DMS114 treated with DMSO at 0.1 percent for 48 hours (cell line): ENCODE measurements around the gene DENND2A.
A peak's percentile ranks its signal among the peaks of the same experiment; 100 is the strongest.
"Not testable (repeated sequence)": the region's sequence is repeated elsewhere in the genome, so short reads cannot be mapped to it uniquely, and the experiment has no call there.

ENCODE experiments used
- DNase-seq: peaks from one replicate; lab custom pipeline; 2025; ENCODE audit not compliant: unreplicated experiment; lab: John Stamatoyannopoulos, UW

Gene DENND2A

DNA sequence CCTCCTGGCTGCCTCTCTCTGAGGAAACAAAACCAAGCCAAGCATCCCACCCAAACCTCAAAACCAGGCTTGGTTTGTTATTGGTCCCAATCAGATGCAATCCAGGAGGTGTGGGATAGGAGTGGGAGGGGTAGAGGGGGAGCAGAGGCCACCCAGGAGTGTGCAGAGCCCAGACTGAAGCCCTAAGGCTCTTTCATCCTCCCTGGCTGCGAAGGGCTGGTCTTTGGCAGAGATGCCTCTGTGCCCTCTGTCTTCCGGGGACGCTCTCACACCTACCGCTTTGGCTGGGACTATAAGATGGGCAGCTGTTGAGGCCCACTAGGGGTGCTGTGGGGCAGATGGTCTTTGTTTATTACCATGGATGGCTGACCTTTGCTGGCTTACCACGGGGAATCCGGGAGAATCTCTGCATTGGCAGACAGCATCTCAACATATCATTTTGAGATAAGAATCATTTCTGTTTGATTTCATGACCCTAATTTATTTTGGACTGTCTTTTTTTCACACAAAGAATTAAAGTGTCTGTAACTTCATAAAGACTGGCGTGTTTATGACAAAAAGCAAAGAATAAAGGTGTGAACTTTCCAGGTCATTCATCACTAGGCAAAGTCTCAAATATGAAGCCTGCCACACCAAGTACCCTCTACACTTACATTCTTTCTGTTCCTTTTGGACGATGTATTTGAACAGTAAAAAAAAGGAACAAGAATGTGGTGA is 6.5 kb upstream of the DENND2A start:
- peak; percentile 33 for DNase-seq

DNA sequence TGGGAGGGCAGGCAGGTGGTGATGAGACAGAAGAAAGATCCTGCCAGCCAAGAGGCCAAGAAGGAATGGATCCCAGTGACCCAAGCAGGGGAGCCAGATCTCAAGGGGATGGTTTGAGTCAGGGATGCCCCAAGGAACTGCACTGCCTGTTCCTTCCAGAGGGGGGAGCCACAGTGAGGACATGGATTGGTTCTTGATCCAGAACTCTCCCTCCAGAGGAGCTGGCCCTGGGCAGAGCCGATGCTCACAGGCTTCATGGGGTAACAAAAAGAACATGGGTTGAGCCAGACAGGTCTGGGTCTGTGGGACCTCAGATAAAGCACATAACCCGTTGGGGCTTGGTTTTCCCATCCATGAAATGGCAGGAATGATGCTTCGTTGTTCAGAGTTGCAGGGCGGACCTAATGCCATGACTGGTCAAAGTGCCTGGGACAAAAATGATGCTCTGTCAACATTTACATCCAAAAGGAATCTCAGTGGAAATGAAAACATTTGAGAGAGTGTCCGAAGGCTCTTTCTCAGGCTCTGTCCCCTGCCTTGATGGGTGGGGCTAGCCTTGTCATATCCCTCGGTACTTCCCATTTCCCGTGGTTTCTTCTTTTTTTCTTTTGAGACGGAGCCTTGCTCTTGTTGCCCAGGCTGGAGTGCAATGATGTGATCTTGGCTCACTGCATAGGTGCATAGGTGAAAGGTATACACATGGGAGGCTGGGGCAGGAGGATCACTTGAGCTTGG is 4.7 kb upstream of the DENND2A start:
- DNase-seq, result no peak

DNA sequence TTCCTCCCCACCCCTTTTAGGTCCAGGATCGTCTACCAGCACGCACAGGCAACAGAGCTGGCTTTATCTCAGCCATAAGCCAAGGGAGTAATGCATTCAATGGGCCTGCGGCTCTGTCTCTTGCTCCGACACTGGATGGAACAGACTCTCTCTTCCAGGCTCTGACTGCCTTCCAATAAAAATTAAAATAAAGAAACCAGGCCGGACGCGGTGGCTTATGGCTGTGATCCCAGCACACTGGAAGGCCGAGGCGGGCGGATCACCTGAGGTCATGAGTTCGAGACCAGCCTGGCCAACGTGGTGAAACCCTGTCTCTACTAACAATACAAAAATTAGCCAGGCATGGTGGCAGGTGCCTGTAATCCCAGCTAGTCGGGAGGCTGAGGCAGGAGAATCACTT is 4.1 kb upstream of the DENND2A start:
- not testable (repeated sequence) for DNase-seq

DNA sequence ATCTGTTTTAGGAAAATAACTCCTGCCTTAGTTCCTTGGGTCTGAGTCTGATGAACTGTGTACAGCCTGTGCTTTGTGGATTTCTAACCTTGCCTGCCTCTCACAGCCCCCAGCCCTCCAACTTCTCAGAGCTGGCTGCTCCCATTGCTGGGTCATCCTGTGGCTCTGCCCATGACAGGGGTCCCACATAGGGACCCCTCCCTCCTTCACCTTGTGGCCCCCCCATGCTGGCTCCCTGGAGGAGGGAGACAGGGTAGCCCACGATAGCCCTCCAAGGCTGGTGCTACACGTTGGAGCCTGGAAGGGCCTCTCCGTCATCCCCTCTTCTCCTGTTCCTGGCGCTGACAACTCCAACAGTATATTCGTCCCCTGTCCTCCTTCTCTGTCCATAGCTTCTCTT is 2.8 kb upstream of the DENND2A start:
- DNase-seq, result no peak

DNA sequence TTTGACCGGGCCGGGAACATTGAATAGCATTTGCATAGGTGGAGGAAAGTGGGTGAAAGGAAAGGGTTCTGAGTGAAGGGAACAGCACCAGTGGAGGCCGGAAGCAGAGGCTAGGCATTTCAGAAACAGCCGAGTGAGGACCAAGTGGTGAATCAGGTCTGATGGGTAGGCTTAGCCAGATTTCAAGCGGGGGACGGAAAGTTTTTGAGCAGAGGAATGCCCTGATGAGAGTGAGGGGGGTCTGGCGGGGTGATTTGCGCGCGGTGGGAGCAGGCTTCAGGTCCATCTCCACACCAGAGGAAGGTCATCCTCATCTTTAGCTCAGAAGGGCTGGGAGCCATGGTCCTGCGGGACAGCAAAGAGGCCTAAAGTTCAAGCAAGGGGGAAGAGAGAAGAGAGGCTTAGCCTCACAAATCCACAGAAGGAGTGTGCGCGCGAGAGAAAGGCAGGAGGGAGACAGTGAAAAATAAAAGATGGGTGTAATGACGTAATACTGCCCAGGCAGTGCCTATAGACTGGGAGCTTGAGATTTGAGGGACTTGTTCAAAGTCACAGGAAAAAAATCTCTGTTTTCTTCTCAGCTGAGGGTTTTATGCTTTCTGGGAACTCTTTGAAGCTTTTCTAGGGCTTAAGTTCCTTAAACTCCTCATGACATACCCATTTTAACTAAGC is 1.0 kb upstream of the DENND2A start:
- no peak for DNase-seq

DNA sequence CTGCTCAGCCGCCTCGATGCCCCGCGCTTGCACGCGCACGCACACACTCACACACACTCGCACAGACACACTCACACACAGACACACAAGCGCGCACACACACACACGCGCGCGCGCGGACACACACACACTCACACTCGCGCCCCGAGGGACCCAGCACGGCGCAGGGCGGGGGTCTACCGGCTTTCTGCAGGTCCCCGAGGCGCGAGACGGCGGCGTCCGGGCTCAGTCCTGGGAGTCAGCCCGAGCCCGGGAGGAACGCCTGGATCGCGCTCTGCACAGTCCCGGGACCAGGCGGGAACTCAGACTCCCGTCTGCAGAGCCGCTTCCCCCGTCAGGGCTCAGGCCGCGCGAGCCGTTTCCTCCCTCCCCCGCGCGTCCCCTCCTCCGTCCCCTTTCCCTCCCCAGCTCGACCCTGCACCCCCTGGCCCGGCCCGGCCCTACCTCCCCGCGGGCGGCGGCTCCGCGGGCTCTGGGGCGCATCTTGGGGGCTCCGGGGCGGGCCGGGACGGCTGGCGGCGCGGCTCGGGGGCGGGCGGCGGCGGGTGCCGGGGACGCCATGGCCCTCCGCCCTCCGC is 464 bp downstream of the DENND2A start:
- no peak for DNase-seq

DNA sequence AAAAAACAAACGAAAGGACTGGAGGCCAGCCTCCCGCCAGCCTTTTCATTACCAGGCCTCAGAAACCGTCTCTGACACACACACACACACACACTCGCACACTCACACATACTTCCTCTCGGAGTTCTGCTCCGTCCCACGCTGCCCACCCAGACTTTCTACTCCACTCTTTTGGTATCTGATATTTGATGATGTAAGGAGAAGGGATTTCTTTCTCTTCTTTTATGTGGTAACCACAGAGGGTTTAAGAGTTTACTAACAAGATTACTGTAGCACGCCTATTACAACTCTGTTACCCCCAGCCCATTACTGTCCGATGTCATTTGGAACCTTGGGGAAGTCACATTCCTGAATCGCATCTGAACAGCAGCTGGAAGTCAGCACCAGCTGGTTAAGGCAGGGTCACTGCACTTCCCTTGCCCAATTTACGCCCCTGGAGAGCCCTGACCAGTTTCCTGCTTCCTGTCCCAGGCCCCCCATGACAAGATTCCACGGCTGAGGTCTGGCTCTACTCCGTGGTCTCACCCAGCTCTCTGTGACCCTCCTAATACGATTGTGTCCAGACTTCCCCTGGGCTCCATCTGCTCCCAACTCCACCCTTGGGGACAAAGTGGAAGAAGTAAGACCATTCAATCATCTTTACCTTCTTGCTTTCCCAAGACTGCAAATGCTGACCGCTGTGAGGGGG is 1.1 kb downstream of the DENND2A start:
- no peak for DNase-seq

DNA sequence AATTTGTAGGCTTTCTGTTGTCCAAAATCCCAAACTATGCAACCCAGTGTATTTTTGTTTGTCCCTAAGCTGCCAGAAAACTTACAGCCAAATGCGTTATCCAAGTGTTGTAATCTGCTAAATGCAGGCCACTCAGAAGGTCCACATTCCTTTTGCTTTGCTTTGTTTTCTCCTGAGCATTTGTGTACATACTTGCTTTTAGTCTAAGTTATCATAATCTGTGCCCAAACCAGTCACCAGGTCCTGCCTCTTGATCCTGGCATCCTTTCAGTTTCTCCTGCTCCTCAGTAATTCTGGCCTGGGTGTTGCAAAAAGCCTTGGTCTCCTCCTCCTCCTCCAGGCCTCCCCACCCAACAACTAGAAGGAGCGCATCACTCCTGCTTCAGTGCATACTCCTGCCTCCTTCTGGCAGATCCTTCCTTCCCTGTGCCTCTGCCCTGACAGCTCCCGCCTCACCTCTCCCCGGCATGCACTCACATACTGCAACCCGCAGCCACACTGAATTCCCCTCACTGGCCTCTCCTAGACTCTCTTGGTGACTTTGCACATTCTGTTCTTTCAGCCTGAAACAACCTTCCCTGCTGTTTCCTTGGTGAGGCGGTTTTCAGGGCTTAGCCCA is 2.3 kb downstream of the DENND2A start:
- DNase-seq, result no peak

DNA sequence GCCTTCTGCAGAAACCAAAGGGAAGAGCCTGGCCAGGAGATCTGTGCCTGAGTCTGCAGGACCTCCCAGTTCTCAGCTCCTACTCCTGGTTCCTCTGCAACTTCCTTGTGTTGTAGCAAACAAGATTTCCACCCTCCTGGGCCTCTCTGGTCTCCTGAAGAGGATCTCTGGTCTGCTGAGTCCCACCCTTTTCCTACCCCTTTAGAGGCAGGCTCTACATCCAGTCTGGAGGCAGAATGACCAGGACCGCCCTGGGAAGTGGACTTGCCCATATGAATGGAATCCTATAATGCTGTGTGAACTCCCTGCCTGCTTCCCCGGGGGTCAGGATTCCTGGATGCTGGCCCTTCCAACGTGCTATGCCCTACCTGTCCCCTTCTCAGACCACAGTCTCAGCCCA is 3.2 kb downstream of the DENND2A start:
- DNase-seq, result no peak

DNA sequence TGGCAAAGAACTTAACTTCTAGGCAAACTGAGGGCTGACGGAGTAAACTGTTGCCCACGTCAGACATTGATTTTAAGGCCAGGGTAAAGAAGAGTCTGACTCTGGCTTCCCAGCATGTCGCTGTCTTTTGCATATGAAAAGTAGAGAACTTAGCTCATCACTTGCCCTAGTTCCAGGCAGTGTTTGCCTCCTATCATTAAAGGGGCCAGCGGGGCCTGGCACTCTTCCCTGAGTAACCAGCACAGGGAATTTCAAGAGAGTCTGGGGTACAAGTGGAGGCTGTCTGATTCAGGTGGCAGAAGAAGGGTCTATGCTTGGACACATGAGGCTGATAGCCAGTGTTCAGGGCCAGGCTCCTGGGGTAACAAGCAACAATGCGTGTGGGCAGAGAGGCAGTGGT is 4.8 kb downstream of the DENND2A start:
- no peak for DNase-seq

DNA sequence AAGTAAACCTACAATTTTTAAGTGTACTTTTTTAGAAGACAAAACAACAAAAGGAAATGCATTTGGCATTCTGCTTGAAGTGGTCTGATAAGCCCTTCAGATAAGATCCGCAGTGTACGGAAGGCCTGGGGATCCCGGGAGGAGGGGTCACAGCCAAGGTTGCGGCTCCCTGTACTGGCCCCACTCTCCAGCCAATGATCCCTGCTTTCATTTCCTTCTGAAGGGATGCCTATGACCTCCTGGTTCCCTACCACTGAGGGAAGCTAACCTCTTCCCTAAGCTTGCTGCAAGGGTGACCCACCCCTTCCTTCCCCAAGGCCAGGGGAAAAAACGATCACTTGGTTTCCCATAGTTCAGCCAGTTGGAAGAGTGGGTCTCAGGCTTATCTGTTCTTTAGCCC is 5.3 kb downstream of the DENND2A start:
- DNase-seq, result no peak

DNA sequence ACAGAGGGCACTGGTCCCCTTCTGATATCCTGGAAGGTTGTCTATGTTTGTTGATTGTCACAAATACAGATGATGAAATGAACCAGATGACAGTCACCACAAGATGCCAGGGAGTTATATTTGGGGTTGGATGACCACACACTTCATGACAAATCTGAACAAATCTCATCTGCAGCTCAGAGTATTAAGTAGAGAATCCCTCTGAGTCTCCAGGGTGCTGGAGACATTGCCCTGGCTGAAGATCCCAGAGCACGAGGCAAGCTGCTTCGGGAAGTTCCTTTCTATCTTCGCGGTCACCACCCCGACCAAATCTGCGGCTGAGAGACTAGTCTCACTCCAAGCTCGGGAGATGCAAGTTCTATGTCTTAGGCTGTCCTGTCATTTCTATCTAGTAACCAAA is 9.0 kb downstream of the DENND2A start:
- DNase-seq, result no peak

DNA sequence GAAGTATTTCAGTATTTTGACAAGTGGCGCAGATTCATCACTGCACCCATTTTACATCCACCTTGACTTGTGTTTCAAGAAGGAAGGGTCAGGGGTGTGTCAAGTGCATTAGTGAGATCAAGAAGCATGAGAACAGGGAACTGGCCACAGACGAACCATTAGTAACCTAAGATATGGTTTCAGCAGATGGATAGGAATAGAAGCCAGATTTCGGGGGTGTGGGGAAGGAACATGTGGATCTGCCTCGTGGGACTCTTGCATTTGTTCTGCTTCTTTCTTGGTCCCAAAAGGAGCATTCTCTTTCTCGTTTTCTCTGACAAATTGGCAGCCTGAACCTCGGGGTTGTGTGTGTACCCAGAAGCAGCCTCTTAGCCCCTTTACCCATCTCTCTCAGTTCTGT is 9.6 kb downstream of the DENND2A start:
- no peak for DNase-seq

DNA sequence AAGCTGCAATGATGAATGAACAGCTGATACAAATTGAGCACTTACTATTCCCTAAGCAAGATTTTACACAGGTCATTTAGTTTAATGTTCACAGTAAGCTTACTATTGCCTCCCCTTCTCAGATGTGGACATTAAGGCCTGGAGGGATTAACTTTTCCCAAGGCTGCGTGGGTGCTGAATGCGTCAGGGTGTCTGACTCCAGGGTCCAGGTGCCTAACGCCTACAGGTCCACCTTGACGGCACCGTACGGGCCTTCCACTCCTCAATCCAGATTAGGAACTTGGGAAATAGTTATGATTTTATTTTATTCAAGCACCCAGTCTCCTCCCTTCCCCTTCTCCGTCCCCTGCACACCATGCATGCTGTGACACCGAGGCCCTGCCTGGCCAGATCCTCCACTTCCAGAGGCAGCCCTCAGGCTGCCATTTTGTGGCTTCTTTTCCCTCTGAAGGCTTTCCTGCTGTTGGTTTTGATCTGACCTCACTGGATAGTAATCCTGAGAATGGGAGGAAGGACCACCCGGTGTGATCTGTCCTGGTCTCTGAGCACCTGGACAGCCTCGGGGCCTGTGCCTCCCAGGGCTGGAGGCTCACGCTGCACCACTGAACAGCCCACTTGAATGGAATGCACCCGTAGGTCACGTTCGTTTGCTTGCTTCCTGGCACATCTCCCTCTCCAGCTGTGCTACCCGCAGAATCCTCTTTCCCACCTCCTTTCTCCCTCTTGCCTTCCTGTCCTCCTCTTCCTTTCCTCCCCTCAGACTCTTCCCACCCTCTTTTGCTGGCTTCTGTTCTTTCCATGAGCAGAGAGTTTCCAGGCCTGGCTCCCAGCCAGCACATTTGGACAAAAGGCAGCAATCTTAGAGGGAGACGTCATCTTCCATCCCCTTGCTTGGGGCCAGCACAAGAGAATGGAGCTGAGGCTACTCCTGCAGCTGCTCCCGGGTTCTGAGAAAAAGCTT is 14.4 kb downstream of the DENND2A start:
- no peak for DNase-seq

DNA sequence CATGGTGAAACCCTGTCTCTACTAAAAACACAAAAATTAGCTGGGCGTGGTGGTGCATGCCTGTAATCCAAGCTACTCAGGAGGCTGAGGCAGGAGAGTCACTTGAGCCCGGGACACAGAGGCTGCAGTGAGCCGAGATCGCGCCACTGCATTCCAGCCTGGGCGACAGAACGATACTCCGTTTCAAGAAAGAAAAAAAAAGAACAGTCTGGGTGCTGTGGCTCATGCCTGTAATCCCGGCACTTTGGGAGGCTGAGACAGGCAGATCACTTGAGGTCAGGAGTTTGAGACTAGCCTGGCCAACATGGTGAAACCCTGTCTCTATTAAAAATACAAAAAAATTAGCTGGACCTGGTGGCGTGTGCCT is 15.4 kb downstream of the DENND2A start:
- DNase-seq, result not testable (repeated sequence)

DNA sequence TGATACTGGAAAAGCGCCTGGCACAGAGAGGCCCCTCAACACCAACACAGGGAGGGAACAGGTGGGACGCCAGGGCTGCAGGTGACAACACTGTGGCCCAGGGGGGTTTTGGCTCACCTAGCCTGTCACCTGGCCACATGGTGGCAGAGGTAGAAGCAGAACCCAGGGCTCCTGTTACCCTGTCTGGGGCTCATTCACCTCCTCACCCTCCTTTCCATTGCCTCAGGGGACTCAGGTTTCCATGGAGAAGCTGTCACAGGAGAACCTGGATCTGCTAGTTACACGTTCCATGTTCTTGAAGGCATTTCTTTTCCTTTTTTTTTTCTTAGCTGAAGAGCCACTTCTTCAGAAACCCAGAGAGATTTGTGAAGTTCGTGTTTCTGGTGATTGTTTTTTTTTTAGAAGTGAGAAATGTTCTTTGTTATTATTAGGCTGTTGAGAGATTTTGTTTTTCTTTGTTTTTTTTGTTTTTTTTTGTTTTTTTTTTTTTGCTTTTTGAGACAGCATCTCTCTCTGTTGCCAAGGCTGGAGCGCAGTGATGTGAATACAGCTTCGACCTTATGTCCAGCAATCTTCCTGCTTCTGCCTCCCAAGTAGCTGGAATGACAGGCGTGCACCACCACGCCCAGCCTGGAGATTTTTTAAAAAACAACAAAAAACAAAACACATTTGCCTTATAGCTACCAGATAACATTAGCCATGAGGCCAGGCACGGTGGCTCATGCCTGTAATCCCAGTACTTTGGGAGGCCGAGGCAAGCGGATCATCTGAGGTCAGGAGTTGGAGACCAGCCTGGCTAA is 16.0 kb downstream of the DENND2A start:
- no peak for DNase-seq

DNA sequence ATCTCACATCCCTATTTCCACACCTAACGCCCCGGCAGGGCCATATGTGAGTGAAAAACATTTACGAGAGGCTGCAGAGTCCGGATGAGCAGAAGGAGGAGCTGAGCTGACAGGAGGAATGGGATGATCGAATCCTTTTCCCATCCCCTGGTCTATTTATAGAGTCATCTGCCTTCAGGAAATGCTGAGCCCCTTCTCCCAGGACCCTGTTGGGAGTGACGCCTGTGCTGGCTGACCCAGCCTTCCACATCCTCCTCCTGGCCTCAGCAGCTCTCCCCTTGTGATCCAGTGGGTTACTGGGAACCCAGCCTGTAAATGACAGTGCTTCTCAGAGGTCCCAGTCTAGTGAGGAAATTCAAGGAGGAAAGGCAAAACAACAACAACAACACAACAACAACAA is 16.6 kb downstream of the DENND2A start:
- DNase-seq, result no peak

DNA sequence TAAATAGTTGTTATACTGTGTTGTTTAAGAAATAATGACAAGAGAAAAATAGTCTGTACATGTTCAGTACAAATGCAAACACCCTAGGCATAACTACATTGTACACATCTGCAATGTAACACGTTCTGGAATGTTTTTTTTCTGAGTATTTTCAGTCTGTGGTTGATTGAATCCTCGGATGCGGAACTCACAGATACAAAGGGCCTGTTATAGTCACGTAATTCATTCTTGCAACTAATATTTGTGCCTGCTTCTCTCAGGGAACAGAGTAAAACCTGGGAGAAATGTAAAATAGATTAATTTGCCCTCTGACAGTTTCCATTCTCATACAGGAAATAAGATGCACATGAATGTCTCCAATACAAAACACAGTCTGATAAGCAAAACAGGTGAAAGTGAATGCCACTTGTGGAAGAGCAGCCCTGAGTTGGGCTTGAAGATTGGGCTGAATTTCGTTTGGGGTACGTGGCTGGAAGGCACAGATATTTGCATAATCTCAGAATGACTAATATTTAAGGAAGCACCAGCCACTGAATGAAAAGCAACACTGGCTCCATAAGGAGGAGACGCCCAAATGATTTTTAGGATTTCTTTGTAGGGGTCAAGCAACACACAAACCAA is 19.1 kb downstream of the DENND2A start:
- no peak for DNase-seq
